SK-N-SH treated with all-trans-retinoic acid at 6 μM for 48 hours (cell line): ENCODE data around the gene S100A2.

Experiments used
- ATAC-seq: fragments of 200-7000 bp; cut with Tn5 transposase; 3 replicates; pipeline ENCODE4 v1.9.1; 2020; ENCODE audit warnings: mild to moderate bottlenecking, moderate library complexity
- BACH2 ChIP-seq: fragments of 250-450 bp; sonication (Bioruptor Pico); IDR thresholded peaks from 2 replicates; pipeline ENCODE4 v1.9.0; 2021; ENCODE audit warnings: mild to moderate bottlenecking, borderline replicate concordance
- CSDC2 ChIP-seq: fragments of 250-450 bp; sonication (Bioruptor Pico); IDR thresholded peaks from 2 replicates; pipeline ENCODE4 v1.5.0; 2020; ENCODE audit warnings: mild to moderate bottlenecking, moderate library complexity
- ESRRG ChIP-seq: fragments of 250-450 bp; sonication (Bioruptor Pico); IDR thresholded peaks from 2 replicates; pipeline ENCODE4 v1.6.1; 2021; ENCODE audit warnings: mild to moderate bottlenecking
- GLIS3 ChIP-seq: fragments of 250-450 bp; sonication (Bioruptor Pico); IDR thresholded peaks from 2 replicates; pipeline ENCODE4 v1.5.0; 2020; ENCODE audit warnings: mild to moderate bottlenecking, moderate library complexity
- ISL1 ChIP-seq: fragments of 250-450 bp; sonication (Bioruptor Pico); IDR thresholded peaks from 2 replicates; pipeline ENCODE4 v2.1.2; 2022; ENCODE audit warnings: mild to moderate bottlenecking, moderate library complexity
- PPARA ChIP-seq: fragments of 250-450 bp; sonication (Bioruptor Pico); IDR thresholded peaks from 2 replicates; pipeline ENCODE4 v1.5.0; 2020; ENCODE audit warnings: mild to moderate bottlenecking, borderline replicate concordance
- RARB ChIP-seq: fragments of 250-450 bp; sonication (Bioruptor Pico); IDR thresholded peaks from 2 replicates; pipeline ENCODE4 v1.8.0; 2021; ENCODE audit warnings: mild to moderate bottlenecking, moderate library complexity
- SNAI2 ChIP-seq: fragments of 250-450 bp; sonication (Bioruptor Pico); IDR thresholded peaks from 2 replicates; pipeline ENCODE4 v1.5.0; 2020; ENCODE audit warnings: mild to moderate bottlenecking, moderate library complexity
- TCF4 ChIP-seq: fragments of 250-450 bp; sonication (Bioruptor Pico); IDR thresholded peaks from 2 replicates; pipeline ENCODE4 v1.8.0; 2021; ENCODE audit warnings: mild to moderate bottlenecking, moderate library complexity, borderline replicate concordance
- TOX ChIP-seq: fragments of 250-450 bp; sonication (Bioruptor Pico); IDR thresholded peaks from 2 replicates; pipeline ENCODE4 v1.8.0; 2021; ENCODE audit warnings: mild to moderate bottlenecking, moderate library complexity, borderline replicate concordance
- ZC3H10 ChIP-seq: fragments of 250-450 bp; sonication (Bioruptor Pico); IDR thresholded peaks from 2 replicates; pipeline ENCODE4 v1.5.1; 2021; ENCODE audit warnings: mild to moderate bottlenecking, moderate library complexity
- ZFP3 ChIP-seq: fragments of 250-450 bp; sonication (Bioruptor Pico); IDR thresholded peaks from 2 replicates; pipeline ENCODE4 v1.5.0; 2020; ENCODE audit warnings: mild to moderate bottlenecking, moderate library complexity
- ZFP30 ChIP-seq: fragments of 450-650 bp; formaldehyde crosslinking; IDR thresholded peaks from 2 replicates; pipeline ENCODE4 v1.5.0; 2022; ENCODE audit warnings: mild to moderate bottlenecking, moderate library complexity
- ZNF565 ChIP-seq: fragments of 450-650 bp; formaldehyde crosslinking; conservative IDR thresholded peaks from 2 replicates; pipeline ENCODE4 v1.5.0; 2020; ENCODE audit warnings: low read depth, mild to moderate bottlenecking, moderate library complexity
- ZNF70 ChIP-seq: fragments of 450-650 bp; formaldehyde crosslinking; IDR thresholded peaks from 2 replicates; pipeline ENCODE4 v1.5.0; 2020; ENCODE audit warnings: mild to moderate bottlenecking, moderate library complexity
- ZNF8 ChIP-seq: fragments of 450-650 bp; formaldehyde crosslinking; IDR thresholded peaks from 2 replicates; pipeline ENCODE4 v1.5.0; 2020; ENCODE audit warnings: mild to moderate bottlenecking, moderate library complexity
- TF ChIP-seq, protein P1 (sequence below): fragments of 250-450 bp; sonication (Bioruptor Pico); IDR thresholded peaks from 2 replicates; pipeline ENCODE4 v1.5.0; 2020; ENCODE audit warnings: mild to moderate bottlenecking, moderate library complexity
- TF ChIP-seq, protein P2 (sequence below): fragments of 250-450 bp; sonication (Bioruptor Pico); IDR thresholded peaks from 2 replicates; pipeline ENCODE4 v1.5.1; 2021; ENCODE audit warnings: mild to moderate bottlenecking, moderate library complexity
- TF ChIP-seq, protein P3 (sequence below): fragments of 250-450 bp; sonication (Bioruptor Pico); IDR thresholded peaks from 2 replicates; pipeline ENCODE4 v1.5.1; 2020; ENCODE audit warnings: low read depth, mild to moderate bottlenecking, moderate library complexity
- TF ChIP-seq, protein P4 (sequence below): fragments of 250-450 bp; sonication (Bioruptor Pico); IDR thresholded peaks from 2 replicates; pipeline ENCODE4 v1.8.0; 2020; ENCODE audit warnings: mild to moderate bottlenecking, moderate library complexity, borderline replicate concordance

S100A2 gene

DNA sequence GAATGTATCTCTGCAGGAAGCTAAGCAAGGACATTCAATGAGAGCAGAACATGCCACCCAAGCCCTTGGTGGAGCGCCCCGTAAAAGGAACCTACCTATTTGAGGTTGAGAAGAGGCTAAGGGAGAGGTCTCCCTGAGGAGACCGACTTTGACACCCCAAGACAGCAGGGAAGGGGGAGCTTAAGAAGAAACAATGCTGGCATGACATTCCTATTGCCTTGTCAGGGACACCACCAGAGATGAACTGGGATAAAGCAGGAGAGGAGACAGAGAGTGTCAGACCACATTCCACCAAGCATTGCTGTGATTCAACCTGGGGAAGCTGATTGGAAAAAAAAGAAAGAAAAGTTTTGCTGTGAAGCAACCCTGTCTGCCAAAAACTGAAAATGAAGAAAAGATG is 13.3 kb upstream of the S100A2 start:
- TF ChIP-seq ISL1 (CRISPR knock-in tag) (no peak), GLIS3 (CRISPR knock-in tag) (no peak), ZNF8 (CRISPR knock-in tag) (no peak)
- TF ChIP-seq, protein P1, sequence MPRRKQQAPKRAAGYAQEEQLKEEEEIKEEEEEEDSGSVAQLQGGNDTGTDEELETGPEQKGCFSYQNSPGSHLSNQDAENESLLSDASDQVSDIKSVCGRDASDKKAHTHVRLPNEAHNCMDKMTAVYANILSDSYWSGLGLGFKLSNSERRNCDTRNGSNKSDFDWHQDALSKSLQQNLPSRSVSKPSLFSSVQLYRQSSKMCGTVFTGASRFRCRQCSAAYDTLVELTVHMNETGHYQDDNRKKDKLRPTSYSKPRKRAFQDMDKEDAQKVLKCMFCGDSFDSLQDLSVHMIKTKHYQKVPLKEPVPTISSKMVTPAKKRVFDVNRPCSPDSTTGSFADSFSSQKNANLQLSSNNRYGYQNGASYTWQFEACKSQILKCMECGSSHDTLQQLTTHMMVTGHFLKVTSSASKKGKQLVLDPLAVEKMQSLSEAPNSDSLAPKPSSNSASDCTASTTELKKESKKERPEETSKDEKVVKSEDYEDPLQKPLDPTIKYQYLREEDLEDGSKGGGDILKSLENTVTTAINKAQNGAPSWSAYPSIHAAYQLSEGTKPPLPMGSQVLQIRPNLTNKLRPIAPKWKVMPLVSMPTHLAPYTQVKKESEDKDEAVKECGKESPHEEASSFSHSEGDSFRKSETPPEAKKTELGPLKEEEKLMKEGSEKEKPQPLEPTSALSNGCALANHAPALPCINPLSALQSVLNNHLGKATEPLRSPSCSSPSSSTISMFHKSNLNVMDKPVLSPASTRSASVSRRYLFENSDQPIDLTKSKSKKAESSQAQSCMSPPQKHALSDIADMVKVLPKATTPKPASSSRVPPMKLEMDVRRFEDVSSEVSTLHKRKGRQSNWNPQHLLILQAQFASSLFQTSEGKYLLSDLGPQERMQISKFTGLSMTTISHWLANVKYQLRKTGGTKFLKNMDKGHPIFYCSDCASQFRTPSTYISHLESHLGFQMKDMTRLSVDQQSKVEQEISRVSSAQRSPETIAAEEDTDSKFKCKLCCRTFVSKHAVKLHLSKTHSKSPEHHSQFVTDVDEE (CRISPR knock-in tag) = no peak
- TF ChIP-seq, protein P2, sequence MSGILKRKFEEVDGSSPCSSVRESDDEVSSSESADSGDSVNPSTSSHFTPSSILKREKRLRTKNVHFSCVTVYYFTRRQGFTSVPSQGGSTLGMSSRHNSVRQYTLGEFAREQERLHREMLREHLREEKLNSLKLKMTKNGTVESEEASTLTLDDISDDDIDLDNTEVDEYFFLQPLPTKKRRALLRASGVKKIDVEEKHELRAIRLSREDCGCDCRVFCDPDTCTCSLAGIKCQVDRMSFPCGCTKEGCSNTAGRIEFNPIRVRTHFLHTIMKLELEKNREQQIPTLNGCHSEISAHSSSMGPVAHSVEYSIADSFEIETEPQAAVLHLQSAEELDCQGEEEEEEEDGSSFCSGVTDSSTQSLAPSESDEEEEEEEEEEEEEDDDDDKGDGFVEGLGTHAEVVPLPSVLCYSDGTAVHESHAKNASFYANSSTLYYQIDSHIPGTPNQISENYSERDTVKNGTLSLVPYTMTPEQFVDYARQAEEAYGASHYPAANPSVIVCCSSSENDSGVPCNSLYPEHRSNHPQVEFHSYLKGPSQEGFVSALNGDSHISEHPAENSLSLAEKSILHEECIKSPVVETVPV (CRISPR knock-in tag) = no peak
- peak; percentile 53 for ATAC-seq

DNA sequence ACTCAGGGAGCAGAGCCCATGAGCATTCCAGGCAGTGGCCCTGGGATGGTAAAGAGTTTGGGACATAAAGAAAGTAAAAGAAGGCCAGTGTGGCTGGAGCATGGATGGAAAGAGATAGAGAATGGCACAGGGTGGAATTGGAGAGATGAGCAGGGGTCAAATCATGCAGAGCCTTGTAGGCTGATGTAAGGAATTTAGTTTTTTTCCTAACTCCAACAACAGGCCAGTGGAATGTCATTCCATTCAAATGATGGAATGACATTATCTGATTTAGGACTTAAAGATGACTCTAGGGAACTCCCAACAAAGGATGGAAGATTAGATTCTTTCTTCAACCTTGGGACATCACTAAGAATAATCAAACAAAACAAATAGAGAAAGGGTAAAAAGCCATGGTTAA is 12.8 kb upstream of the S100A2 start:
- TF ChIP-seq ZNF8 (CRISPR knock-in tag) = no peak
- TF ChIP-seq TOX (CRISPR knock-in tag) = no peak
- no peak for TF ChIP-seq SNAI2 (CRISPR knock-in tag)
- no peak for TF ChIP-seq PPARA (CRISPR knock-in tag)
- TF ChIP-seq ZC3H10 = no peak
- TF ChIP-seq, protein P3, sequence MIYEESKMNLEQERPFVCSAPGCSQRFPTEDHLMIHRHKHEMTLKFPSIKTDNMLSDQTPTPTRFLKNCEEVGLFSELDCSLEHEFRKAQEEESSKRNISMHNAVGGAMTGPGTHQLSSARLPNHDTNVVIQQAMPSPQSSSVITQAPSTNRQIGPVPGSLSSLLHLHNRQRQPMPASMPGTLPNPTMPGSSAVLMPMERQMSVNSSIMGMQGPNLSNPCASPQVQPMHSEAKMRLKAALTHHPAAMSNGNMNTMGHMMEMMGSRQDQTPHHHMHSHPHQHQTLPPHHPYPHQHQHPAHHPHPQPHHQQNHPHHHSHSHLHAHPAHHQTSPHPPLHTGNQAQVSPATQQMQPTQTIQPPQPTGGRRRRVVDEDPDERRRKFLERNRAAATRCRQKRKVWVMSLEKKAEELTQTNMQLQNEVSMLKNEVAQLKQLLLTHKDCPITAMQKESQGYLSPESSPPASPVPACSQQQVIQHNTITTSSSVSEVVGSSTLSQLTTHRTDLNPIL (CRISPR knock-in tag) = no peak
- TF ChIP-seq CSDC2 (CRISPR knock-in tag) = no peak
- peak; percentile 93 for ATAC-seq

DNA sequence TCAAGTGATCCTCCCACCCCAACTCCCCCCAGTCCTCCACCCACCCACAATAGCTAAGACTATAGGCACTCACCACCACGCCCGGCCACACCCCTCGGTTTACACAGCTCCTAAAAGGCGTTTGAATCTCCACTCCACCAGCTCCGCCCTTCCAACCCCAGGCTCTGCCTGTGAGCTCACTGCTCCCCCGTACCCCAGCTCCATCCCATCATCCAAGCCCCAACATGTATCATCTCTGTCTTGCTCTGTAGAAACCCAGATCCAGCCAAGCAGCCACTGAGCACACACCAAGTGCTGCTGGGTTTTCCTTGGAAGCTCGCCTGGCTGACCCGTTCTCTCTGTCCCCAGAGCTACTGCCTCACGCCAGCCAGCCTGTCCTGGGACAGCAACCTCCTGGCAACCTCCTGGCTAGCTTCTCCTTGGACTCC is 12.0 kb upstream of the S100A2 start:
- no peak for ATAC-seq
- TF ChIP-seq RARB (CRISPR knock-in tag) (no peak), ZNF70 (CRISPR knock-in tag) (no peak), ZFP3 (CRISPR knock-in tag) (no peak), BACH2 (CRISPR knock-in tag) (no peak), PPARA (CRISPR knock-in tag) (no peak), ZFP30 (no peak), GLIS3 (CRISPR knock-in tag) (no peak), ESRRG (no peak), TCF4 (no peak), ZC3H10 (no peak), ZNF565 (no peak), SNAI2 (CRISPR knock-in tag) (no peak), ZNF8 (CRISPR knock-in tag) (no peak)
- TF ChIP-seq, protein P2 (CRISPR knock-in tag) = no peak
- TF ChIP-seq, protein P4, sequence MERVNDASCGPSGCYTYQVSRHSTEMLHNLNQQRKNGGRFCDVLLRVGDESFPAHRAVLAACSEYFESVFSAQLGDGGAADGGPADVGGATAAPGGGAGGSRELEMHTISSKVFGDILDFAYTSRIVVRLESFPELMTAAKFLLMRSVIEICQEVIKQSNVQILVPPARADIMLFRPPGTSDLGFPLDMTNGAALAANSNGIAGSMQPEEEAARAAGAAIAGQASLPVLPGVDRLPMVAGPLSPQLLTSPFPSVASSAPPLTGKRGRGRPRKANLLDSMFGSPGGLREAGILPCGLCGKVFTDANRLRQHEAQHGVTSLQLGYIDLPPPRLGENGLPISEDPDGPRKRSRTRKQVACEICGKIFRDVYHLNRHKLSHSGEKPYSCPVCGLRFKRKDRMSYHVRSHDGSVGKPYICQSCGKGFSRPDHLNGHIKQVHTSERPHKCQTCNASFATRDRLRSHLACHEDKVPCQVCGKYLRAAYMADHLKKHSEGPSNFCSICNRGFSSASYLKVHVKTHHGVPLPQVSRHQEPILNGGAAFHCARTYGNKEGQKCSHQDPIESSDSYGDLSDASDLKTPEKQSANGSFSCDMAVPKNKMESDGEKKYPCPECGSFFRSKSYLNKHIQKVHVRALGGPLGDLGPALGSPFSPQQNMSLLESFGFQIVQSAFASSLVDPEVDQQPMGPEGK (CRISPR knock-in tag) = no peak
- TF ChIP-seq, protein P3 (CRISPR knock-in tag) = no peak
- TF ChIP-seq, protein P1 (CRISPR knock-in tag) = no peak
